A549 (cell line): Measurements from ENCODE around the gene SSH3. TPM values are rescaled to one million over a fixed set of nuclear protein-coding genes. Genes with fewer than 3 reads are reported as not detected.

Source experiments
- ATAC-seq, 2 experiments: fragments of 200-7000 bp in 1 of 2; fragments of >200 bp in 1 of 2; cut with Nextera tagmentation in 1 of 2; cut with Tn5 transposase in 1 of 2; 3 replicates each; pipeline versions ENCODE4 v1.8.0 to v1.9.1; 2018 to 2020; ENCODE audit warnings: mild to moderate bottlenecking in 1 of 2, moderate library complexity in 1 of 2
- CTCF ChIA-PET: fragments of 300-600 bp; sonication (Branson Sonifier 250); formaldehyde crosslinking; extraction: SDS; loops from one replicate; lab custom pipeline; 2021; ENCODE audit warnings: antibody characterized with exemption, inconsistent platforms; lab: Yijun Ruan, JAX
- POLR2A ChIA-PET: fragments of 350-600 bp; formaldehyde crosslinking; extraction: SDS; loops from one replicate; lab custom pipeline; 2021; ENCODE audit warnings: antibody characterized with exemption, inconsistent platforms; lab: Yijun Ruan, JAX
- DNase-seq, 2 experiments: peaks; one replicate each; pipeline versions ENCODE4 v3.0.0 to v3.0.0-alpha.2; 2011 to 2016; ENCODE audit warnings: low read depth in 1 of 2, low spot score in 1 of 2
- FAIRE-seq: peaks from 2 replicates; lab custom pipeline; 2011; peaks lifted over from hg19 to GRCh38; lab: Jason Lieb, UNC
- H3K27ac ChIP-seq, 2 experiments: fragments of >200 bp; sonication (Bioruptor Twin); formaldehyde crosslinking; 3 replicates each; pipeline ENCODE4 v1.5.1; 2016 to 2017
- H3K4me1 ChIP-seq: fragments of >200 bp; sonication (Bioruptor Twin); formaldehyde crosslinking; 3 replicates; pipeline ENCODE4 v1.6.1; 2016
- H3K4me2 ChIP-seq: fragments of >200 bp; sonication (Bioruptor Twin); formaldehyde crosslinking; 3 replicates; pipeline ENCODE4 v1.6.1; 2016
- H3K4me3 ChIP-seq: fragments of >200 bp; sonication (Bioruptor Twin); formaldehyde crosslinking; 3 replicates; pipeline ENCODE4 v1.5.1; 2016
- H3K9me3 ChIP-seq: fragments of >200 bp; sonication (Bioruptor Twin); formaldehyde crosslinking; 3 replicates; pipeline ENCODE4 v1.6.1; 2016
- CBX8 ChIP-seq: fragments of 200-600 bp; sonication (generic); IDR thresholded peaks from 2 replicates; pipeline ENCODE4 v1.6.1; 2016
- EHF ChIP-seq: fragments of 250-450 bp; sonication (Bioruptor Pico); IDR thresholded peaks from 2 replicates; pipeline ENCODE4 v1.5.0; 2020; ENCODE audit warnings: mild to moderate bottlenecking
- EHMT2 ChIP-seq: fragments of 200-600 bp; sonication (generic); IDR thresholded peaks from 2 replicates; pipeline ENCODE4 v1.6.1; 2016; ENCODE audit warnings: antibody characterized with exemption, low read depth, mild to moderate bottlenecking, moderate library complexity
- HDAC2 ChIP-seq: fragments of 200-600 bp; sonication (generic); IDR thresholded peaks from 2 replicates; pipeline ENCODE4 v1.6.1; 2016
- HOXA7 ChIP-seq: fragments of 250-450 bp; sonication (Bioruptor Pico); IDR thresholded peaks from 2 replicates; pipeline ENCODE4 v1.5.0; 2020; ENCODE audit warnings: mild to moderate bottlenecking, moderate library complexity
- JUN ChIP-seq, 2 experiments: fragments of >200 bp; sonication (Bioruptor Twin); formaldehyde crosslinking; IDR thresholded peaks; 2 replicates in 1 of 2; 3 replicates in 1 of 2; pipeline ENCODE4 v1.6.1; 2016 to 2017
- JUNB ChIP-seq: fragments of >200 bp; sonication (Bioruptor Twin); formaldehyde crosslinking; IDR thresholded peaks from 2 replicates; pipeline ENCODE4 v1.6.1; 2016
- KDM5A ChIP-seq: fragments of 200-600 bp; sonication (generic); IDR thresholded peaks from 2 replicates; pipeline ENCODE4 v1.6.1; 2016; ENCODE audit warnings: antibody characterized with exemption, mild to moderate bottlenecking
- MAFK ChIP-seq: fragments of 450-650 bp; IDR thresholded peaks from 2 replicates; pipeline ENCODE4 v1.6.1; 2014; ENCODE audit not compliant: partially characterized antibody
- NFE2L2 ChIP-seq: fragments of 150-350 bp; conservative IDR thresholded peaks from 2 replicates; pipeline ENCODE4 v1.6.1; 2014; ENCODE audit warnings: low read length
- NR3C1 ChIP-seq: fragments of >200 bp; sonication (Bioruptor Twin); formaldehyde crosslinking; IDR thresholded peaks from 3 replicates; pipeline ENCODE4 v1.6.1; 2017
- PHF8 ChIP-seq: fragments of 200-600 bp; sonication (generic); IDR thresholded peaks from 2 replicates; pipeline ENCODE4 v1.6.1; 2016; ENCODE audit warnings: low read depth, mild to moderate bottlenecking, antibody characterized with exemption, moderate library complexity, borderline replicate concordance
- POLR2AphosphoS2 ChIP-seq: conservative IDR thresholded peaks from 2 replicates; pipeline ENCODE4 v1.6.1; 2012; ENCODE audit warnings: low read length, improper control_type of control experiment, inconsistent platforms
- RAD21 ChIP-seq, 2 experiments: fragments of >200 bp in 1 of 2; sonication (Bioruptor Twin) in 1 of 2; formaldehyde crosslinking in 1 of 2; IDR thresholded peaks in 1 of 2; conservative IDR thresholded peaks in 1 of 2; 2 replicates in 1 of 2; 3 replicates in 1 of 2; pipeline ENCODE4 v1.6.1; 2012 to 2018; ENCODE audit warnings: inconsistent platforms in 1 of 2
- RCOR1 ChIP-seq: fragments of 150-350 bp; IDR thresholded peaks from 2 replicates; pipeline ENCODE4 v1.6.1; 2014; ENCODE audit warnings: antibody characterized with exemption, low read length, low read depth
- RNF2 ChIP-seq: fragments of 200-600 bp; sonication (generic); IDR thresholded peaks from 2 replicates; pipeline ENCODE4 v1.6.1; 2016; ENCODE audit warnings: low read depth, mild to moderate bottlenecking, antibody characterized with exemption, moderate library complexity, borderline replicate concordance
- SMC3 ChIP-seq: fragments of >200 bp; sonication (Bioruptor Twin); formaldehyde crosslinking; IDR thresholded peaks from 3 replicates; pipeline ENCODE4 v1.6.1; 2018; ENCODE audit warnings: inconsistent platforms
- TFCP2L1 ChIP-seq: fragments of 250-450 bp; sonication (Bioruptor Pico); IDR thresholded peaks from 2 replicates; pipeline ENCODE4 v1.5.0; 2021; ENCODE audit warnings: mild to moderate bottlenecking
- TP53 ChIP-seq: fragments of 250-450 bp; sonication (Bioruptor Pico); IDR thresholded peaks from 2 replicates; pipeline ENCODE4 v1.5.0; 2021; ENCODE audit warnings: mild to moderate bottlenecking, moderate library complexity
- ZC3H11A ChIP-seq: fragments of 450-650 bp; IDR thresholded peaks from 2 replicates; pipeline ENCODE4 v1.6.1; 2014; ENCODE audit warnings: antibody characterized with exemption, mild to moderate bottlenecking
- ZFP36 ChIP-seq: fragments of 450-650 bp; IDR thresholded peaks from 2 replicates; pipeline ENCODE4 v1.6.1; 2014; ENCODE audit warnings: borderline replicate concordance; ENCODE audit not compliant: partially characterized antibody
- WGBS: methylation state at CpG from one replicate; pipeline ENCODE4 v1.1.6; 2017; ENCODE audit errors: missing lambda C conversion rate; 5-methylcytosine and 5-hydroxymethylcytosine counted together
- polyA plus RNA-seq, 4 experiments: library from polyadenylated mRNA; depleted of rRNA in 3 of 4; stranded (reverse); fragments of >200 nt; fragmentation: RNase III in 1 of 4; extraction: RNeasy Plus Mini Kit Qiagen cat#74134 plus additional on column Dnase treatment in 1 of 4; gene quantifications; 2 replicates in 3 of 4; 3 replicates in 1 of 4; pipeline ENCODE4 v1.2.3, GENCODE V29; 2011 to 2017
- TF ChIP-seq, protein P1 (sequence below): fragments of >200 bp; sonication (Bioruptor Twin); formaldehyde crosslinking; IDR thresholded peaks from 2 replicates; pipeline ENCODE4 v1.6.1; 2016
- TF ChIP-seq, protein P2 (sequence below): fragments of 150-350 bp; IDR thresholded peaks from 2 replicates; pipeline ENCODE4 v1.6.1; 2014; ENCODE audit warnings: low read depth, mild to moderate bottlenecking, low read length
- TF ChIP-seq, protein P3 (sequence below): fragments of >200 bp; sonication (Bioruptor Twin); formaldehyde crosslinking; IDR thresholded peaks from 3 replicates; pipeline ENCODE4 v1.5.1; 2016
- TF ChIP-seq, protein P4 (sequence below): fragments of 250-450 bp; sonication (Bioruptor Pico); IDR thresholded peaks from 2 replicates; pipeline ENCODE4 v1.5.0; 2020; ENCODE audit warnings: low read depth, mild to moderate bottlenecking, moderate library complexity
- TF ChIP-seq, protein P5 (sequence below): fragments of 250-450 bp; sonication (Bioruptor Pico); IDR thresholded peaks from 2 replicates; pipeline ENCODE4 v1.5.0; 2021; ENCODE audit warnings: mild to moderate bottlenecking, moderate library complexity, borderline replicate concordance
- TF ChIP-seq, protein P6 (sequence below): fragments of 450-650 bp; IDR thresholded peaks from 2 replicates; pipeline ENCODE4 v1.6.1; 2014; ENCODE audit warnings: antibody characterized with exemption
- TF ChIP-seq, protein P7 (sequence below): IDR thresholded peaks from 2 replicates; pipeline ENCODE4 v1.6.1; 2012; ENCODE audit warnings: low read depth, borderline replicate concordance

Gene SSH3
- polyA plus RNA-seq, 2 of the 4 experiments (the other 2 are of a cell fraction) = 13.9 to 24.1 TPM

DNA sequence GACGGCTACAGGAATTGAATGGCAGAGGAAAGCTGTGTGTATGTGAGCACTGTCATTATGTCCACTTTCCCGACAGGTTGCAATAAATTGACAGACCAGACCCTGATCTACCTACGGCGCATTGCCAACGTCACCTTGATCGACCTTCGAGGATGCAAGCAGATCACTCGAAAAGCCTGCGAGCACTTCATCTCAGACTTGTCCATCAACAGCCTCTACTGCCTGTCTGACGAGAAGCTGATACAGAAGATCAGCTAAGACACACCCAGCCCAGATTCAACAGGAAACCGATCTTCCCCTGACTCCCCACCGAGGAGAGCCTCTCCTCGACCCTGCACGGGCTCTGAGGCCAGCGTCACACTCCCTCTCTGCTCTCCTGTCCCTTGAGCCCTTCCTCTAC, 48.5 kb upstream of the SSH3 start:
- no peaks in the 10 kb centered on the region for H3K9me3 ChIP-seq
- TF ChIP-seq JUNB (no peak), ZC3H11A (no peak), SMC3 (no peak), POLR2AphosphoS2 (no peak), CBX8 (no peak), KDM5A (no peak), RNF2 (no peak), PHF8 (no peak)
- TF ChIP-seq, protein P1, sequence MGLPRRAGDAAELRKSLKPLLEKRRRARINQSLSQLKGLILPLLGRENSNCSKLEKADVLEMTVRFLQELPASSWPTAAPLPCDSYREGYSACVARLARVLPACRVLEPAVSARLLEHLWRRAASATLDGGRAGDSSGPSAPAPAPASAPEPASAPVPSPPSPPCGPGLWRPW = no peak
- TF ChIP-seq, protein P2, sequence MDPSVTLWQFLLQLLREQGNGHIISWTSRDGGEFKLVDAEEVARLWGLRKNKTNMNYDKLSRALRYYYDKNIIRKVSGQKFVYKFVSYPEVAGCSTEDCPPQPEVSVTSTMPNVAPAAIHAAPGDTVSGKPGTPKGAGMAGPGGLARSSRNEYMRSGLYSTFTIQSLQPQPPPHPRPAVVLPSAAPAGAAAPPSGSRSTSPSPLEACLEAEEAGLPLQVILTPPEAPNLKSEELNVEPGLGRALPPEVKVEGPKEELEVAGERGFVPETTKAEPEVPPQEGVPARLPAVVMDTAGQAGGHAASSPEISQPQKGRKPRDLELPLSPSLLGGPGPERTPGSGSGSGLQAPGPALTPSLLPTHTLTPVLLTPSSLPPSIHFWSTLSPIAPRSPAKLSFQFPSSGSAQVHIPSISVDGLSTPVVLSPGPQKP = no peak
- TF ChIP-seq, protein P3, sequence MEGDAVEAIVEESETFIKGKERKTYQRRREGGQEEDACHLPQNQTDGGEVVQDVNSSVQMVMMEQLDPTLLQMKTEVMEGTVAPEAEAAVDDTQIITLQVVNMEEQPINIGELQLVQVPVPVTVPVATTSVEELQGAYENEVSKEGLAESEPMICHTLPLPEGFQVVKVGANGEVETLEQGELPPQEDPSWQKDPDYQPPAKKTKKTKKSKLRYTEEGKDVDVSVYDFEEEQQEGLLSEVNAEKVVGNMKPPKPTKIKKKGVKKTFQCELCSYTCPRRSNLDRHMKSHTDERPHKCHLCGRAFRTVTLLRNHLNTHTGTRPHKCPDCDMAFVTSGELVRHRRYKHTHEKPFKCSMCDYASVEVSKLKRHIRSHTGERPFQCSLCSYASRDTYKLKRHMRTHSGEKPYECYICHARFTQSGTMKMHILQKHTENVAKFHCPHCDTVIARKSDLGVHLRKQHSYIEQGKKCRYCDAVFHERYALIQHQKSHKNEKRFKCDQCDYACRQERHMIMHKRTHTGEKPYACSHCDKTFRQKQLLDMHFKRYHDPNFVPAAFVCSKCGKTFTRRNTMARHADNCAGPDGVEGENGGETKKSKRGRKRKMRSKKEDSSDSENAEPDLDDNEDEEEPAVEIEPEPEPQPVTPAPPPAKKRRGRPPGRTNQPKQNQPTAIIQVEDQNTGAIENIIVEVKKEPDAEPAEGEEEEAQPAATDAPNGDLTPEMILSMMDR = no peak
- TF ChIP-seq, all 56 proteins: peak for 0
- ATAC-seq = no peak
- Histone ChIP-seq H3K27ac (no peak overlapping the region), H3K4me3 (no peak overlapping the region), H3K4me2 (no peak overlapping the region), H3K4me1 (no peaks in the 10 kb centered on the region)
- ChIA-PET CTCF (interaction anchor here (1.2 to 5.9 kb wide), 8 partner anchors 9 to 127 kb away, joined by 3 to 90 read pairs (median 9); no protein-coding TSS in a partner anchor), POLR2A (no interaction called here)
- no peak for FAIRE-seq
- 94% methylated on average over 15 of the region's 15 CpGs for WGBS
- no peak for DNase-seq

DNA sequence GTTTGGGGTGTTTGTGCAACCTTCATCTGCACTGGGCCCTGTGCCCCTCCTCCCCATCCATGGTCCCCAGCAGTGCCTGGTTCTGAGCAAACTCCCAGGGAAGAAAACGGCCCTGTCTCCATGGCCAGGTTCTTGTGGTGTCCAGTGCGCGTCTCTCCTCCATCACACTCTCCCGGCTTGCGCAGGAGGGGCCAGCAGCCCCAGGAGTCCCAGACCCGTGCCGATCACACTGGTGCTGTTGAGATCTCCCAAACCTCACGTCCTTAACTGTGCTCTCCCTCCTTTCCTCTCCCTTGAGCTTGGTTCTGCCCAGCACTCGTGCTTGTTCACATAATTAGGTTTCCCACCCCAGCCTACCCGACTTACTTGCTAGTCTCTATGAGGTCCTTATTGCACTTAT, 48.0 kb upstream of the SSH3 start:
- CTCF ChIA-PET = interaction anchor here (1.0 to 5.9 kb wide), 9 partner anchors 8 to 201 kb away, joined by 3 to 90 read pairs (median 5); no protein-coding TSS in a partner anchor
- no peak for FAIRE-seq

More for the DNA sequence above, 48.0 kb upstream of the SSH3 start:
- Histone ChIP-seq H3K9me3 (no peaks in the 10 kb centered on the region), H3K4me2 (no peak overlapping the region), H3K4me1 (no peaks in the 10 kb centered on the region), H3K4me3 (no peak overlapping the region), H3K27ac (no peak overlapping the region)
- DNase-seq (no peak), ATAC-seq (no peak)
- POLR2A ChIA-PET = no interaction called here
- no peak for TF ChIP-seq ZFP36
- TF ChIP-seq, protein P4, sequence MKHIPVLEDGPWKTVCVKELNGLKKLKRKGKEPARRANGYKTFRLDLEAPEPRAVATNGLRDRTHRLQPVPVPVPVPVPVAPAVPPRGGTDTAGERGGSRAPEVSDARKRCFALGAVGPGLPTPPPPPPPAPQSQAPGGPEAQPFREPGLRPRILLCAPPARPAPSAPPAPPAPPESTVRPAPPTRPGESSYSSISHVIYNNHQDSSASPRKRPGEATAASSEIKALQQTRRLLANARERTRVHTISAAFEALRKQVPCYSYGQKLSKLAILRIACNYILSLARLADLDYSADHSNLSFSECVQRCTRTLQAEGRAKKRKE (CRISPR knock-in tag) = no peak
- no peak for TF ChIP-seq NR3C1
- TF ChIP-seq HOXA7 (CRISPR knock-in tag) = no peak
- TF ChIP-seq EHMT2 = no peak
- no peak for TF ChIP-seq TFCP2L1 (CRISPR knock-in tag)
- TF ChIP-seq, protein P5, sequence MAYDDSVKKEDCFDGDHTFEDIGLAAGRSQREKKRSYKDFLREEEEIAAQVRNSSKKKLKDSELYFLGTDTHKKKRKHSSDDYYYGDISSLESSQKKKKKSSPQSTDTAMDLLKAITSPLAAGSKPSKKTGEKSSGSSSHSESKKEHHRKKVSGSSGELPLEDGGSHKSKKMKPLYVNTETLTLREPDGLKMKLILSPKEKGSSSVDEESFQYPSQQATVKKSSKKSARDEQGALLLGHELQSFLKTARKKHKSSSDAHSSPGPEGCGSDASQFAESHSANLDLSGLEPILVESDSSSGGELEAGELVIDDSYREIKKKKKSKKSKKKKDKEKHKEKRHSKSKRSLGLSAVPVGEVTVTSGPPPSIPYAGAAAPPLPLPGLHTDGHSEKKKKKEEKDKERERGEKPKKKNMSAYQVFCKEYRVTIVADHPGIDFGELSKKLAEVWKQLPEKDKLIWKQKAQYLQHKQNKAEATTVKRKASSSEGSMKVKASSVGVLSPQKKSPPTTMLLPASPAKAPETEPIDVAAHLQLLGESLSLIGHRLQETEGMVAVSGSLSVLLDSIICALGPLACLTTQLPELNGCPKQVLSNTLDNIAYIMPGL (CRISPR knock-in tag) = no peak
- TF ChIP-seq KDM5A = no peak
- TF ChIP-seq ZC3H11A = no peak
- TF ChIP-seq EHF (CRISPR knock-in tag) = no peak
- no peak for TF ChIP-seq NFE2L2
- TF ChIP-seq HDAC2 = no peak
- no peak for TF ChIP-seq RAD21 (conservative IDR thresholded peaks at IDR 0.05 in 1 of 2, IDR thresholded peaks at IDR 0.05 in 1 of 2)
- TF ChIP-seq TP53 = no peak
- TF ChIP-seq, protein P6, sequence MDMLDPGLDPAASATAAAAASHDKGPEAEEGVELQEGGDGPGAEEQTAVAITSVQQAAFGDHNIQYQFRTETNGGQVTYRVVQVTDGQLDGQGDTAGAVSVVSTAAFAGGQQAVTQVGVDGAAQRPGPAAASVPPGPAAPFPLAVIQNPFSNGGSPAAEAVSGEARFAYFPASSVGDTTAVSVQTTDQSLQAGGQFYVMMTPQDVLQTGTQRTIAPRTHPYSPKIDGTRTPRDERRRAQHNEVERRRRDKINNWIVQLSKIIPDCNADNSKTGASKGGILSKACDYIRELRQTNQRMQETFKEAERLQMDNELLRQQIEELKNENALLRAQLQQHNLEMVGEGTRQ = no peak
- no peak for TF ChIP-seq JUN (IDR thresholded peaks at IDR 0.05)
- TF ChIP-seq MAFK = no peak
- TF ChIP-seq, protein P7, sequence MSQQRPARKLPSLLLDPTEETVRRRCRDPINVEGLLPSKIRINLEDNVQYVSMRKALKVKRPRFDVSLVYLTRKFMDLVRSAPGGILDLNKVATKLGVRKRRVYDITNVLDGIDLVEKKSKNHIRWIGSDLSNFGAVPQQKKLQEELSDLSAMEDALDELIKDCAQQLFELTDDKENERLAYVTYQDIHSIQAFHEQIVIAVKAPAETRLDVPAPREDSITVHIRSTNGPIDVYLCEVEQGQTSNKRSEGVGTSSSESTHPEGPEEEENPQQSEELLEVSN = no peak
- TF ChIP-seq RCOR1 = no peak
- 87% methylated on average over 10 of the region's 10 CpGs for WGBS
